ENCODE data around the gene TBC1D13.

GRCh38 chr9:128792134-128792533 lies 5.1 kb downstream of the TBC1D13 start:
- TF ChIP-seq HDAC6 (IDR thresholded peaks at IDR 0.05; ENCODE audit: low read depth, low read length) (no peak), ZNF781 (CRISPR knock-in tag; IDR thresholded peaks at IDR 0.05; ENCODE audit: borderline replicate concordance, not compliant biosample characterization) (no peak), CTCF (CRISPR knock-in tag; IDR thresholded peaks at IDR 0.05) (no peak), ZKSCAN8 (CRISPR knock-in tag; IDR thresholded peaks at IDR 0.05; ENCODE audit: borderline replicate concordance) (no peak), POLR2A (IDR thresholded peaks at IDR 0.05; ENCODE audit: insufficient read depth in 1 of 2, low read depth in 2 of 2, low read length in 2 of 2) (no peak), FOXA3 (CRISPR knock-in tag; IDR thresholded peaks at IDR 0.05) (no peak), ZNF850 (CRISPR knock-in tag; conservative IDR thresholded peaks at IDR 0.05) (no peak), ZBTB26 (CRISPR knock-in tag; IDR thresholded peaks at IDR 0.05; ENCODE audit: borderline replicate concordance) (no peak), NONO (IDR thresholded peaks at IDR 0.05) (no peak), NONO (CRISPR knock-in tag; conservative IDR thresholded peaks at IDR 0.05) (no peak), CHD4 (IDR thresholded peaks at IDR 0.05; ENCODE audit: borderline replicate concordance, low read length) (no peak)
- TF ChIP-seq, protein P1, sequence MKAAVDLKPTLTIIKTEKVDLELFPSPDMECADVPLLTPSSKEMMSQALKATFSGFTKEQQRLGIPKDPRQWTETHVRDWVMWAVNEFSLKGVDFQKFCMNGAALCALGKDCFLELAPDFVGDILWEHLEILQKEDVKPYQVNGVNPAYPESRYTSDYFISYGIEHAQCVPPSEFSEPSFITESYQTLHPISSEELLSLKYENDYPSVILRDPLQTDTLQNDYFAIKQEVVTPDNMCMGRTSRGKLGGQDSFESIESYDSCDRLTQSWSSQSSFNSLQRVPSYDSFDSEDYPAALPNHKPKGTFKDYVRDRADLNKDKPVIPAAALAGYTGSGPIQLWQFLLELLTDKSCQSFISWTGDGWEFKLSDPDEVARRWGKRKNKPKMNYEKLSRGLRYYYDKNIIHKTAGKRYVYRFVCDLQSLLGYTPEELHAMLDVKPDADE (CRISPR knock-in tag; IDR thresholded peaks at IDR 0.05) = no peak
- TF ChIP-seq, protein P2, sequence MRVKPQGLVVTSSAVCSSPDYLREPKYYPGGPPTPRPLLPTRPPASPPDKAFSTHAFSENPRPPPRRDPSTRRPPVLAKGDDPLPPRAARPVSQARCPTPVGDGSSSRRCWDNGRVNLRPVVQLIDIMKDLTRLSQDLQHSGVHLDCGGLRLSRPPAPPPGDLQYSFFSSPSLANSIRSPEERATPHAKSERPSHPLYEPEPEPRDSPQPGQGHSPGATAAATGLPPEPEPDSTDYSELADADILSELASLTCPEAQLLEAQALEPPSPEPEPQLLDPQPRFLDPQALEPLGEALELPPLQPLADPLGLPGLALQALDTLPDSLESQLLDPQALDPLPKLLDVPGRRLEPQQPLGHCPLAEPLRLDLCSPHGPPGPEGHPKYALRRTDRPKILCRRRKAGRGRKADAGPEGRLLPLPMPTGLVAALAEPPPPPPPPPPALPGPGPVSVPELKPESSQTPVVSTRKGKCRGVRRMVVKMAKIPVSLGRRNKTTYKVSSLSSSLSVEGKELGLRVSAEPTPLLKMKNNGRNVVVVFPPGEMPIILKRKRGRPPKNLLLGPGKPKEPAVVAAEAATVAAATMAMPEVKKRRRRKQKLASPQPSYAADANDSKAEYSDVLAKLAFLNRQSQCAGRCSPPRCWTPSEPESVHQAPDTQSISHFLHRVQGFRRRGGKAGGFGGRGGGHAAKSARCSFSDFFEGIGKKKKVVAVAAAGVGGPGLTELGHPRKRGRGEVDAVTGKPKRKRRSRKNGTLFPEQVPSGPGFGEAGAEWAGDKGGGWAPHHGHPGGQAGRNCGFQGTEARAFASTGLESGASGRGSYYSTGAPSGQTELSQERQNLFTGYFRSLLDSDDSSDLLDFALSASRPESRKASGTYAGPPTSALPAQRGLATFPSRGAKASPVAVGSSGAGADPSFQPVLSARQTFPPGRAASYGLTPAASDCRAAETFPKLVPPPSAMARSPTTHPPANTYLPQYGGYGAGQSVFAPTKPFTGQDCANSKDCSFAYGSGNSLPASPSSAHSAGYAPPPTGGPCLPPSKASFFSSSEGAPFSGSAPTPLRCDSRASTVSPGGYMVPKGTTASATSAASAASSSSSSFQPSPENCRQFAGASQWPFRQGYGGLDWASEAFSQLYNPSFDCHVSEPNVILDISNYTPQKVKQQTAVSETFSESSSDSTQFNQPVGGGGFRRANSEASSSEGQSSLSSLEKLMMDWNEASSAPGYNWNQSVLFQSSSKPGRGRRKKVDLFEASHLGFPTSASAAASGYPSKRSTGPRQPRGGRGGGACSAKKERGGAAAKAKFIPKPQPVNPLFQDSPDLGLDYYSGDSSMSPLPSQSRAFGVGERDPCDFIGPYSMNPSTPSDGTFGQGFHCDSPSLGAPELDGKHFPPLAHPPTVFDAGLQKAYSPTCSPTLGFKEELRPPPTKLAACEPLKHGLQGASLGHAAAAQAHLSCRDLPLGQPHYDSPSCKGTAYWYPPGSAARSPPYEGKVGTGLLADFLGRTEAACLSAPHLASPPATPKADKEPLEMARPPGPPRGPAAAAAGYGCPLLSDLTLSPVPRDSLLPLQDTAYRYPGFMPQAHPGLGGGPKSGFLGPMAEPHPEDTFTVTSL (CRISPR knock-in tag; IDR thresholded peaks at IDR 0.05; ENCODE audit: borderline replicate concordance) = no peak
